ENCODE measurements around the gene KRT84. TPM values are rescaled to one million over a fixed set of nuclear protein-coding genes. Genes with fewer than 3 reads are reported as not detected.
"Not testable (repeated sequence)": the region's sequence is repeated elsewhere in the genome, so short reads cannot be mapped to it uniquely, and the experiment has no call there.

Gene KRT84
- total RNA-seq, 2 donors from 2014 or later = not detected

DNA sequence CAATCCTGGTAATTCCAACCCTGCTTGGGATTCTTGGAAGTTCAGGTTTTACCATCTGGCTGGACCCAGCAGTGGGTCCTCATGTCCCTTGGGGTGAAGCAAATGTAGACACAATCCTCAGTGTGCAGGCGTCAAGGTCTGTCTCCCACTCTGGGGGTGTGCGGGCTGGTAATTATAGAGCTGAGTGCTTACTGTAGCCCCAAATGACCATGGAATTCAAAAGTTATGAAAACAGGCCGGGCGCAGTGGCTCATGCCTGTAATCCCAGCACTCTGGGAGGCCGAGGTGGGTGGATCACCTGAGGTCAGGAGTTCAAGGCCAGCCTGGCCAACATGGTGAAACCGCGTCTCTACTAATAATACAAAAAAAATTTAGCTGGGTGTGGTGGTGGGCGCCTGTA is 40.4 kb downstream of the KRT84 start:
- DNase-seq (ENCODE audit: low spot score in 2 of 2) = not testable (repeated sequence)

DNA sequence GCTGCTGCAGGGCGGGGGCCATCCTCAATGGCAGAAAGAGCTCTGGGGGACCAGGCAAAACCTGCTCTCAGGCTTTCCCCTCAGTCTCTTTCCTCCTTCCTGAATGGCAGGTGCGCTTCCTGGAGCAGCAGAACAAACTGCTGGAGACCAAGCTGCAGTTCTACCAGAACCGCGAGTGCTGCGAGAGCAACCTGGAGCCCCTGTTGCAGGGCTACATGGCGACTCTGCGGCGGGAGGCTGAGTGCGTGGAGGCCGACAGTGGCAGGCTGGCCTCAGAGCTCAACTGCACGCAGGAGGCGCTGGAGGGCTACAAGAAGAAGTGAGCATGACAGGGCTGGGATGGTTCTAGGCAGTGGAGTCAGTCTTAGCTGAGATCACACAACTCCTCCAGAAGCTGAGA is 41.3 kb downstream of the KRT84 start:
- ATAC-seq (no peak), DNase-seq (ENCODE audit: low spot score in 2 of 2) (no peak)
- Mint-ChIP-seq H3K9me3 (no peaks in the 10 kb centered on the region), H3K36me3 (no peaks in the 10 kb centered on the region), H3K27ac (no peak overlapping the region)

More for the DNA sequence above, 40.4 kb downstream of the KRT84 start:
- not testable (repeated sequence) for H3K27ac Mint-ChIP-seq, H3K9me3 Mint-ChIP-seq, ATAC-seq, H3K36me3 Mint-ChIP-seq

DNA sequence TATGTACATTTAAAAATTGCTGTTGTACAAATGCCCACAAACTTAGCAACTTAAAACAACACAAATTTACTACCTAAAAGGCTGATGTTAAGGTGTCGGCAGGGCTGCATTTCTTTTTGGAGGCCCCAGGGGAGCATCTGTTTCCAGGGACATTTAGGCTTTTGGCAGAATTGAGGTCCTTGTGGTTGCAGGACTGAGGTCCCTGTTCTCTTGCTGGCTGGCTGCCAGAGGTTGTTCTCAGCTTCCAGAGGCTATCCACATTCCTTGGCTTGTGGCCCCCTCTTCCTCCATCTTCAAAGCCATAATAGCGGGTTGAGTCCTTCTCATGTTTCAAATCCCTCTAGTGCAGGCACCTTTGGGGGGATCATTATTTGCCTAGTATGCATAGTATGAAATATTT is 41.9 kb downstream of the KRT84 start:
- DNase-seq (ENCODE audit: low spot score in 2 of 2) (no peak), ATAC-seq (no peak)
- Mint-ChIP-seq H3K9me3 (no peaks in the 10 kb centered on the region), H3K36me3 (no peaks in the 10 kb centered on the region), H3K27ac (no peak overlapping the region)

GRCh38 chr12:52342781-52343490 is 42.5 kb downstream of the KRT84 start:
- no peak overlapping the region for H3K27ac Mint-ChIP-seq
- no peak for ATAC-seq
- DNase-seq (ENCODE audit: low spot score in 2 of 2) = no peak
- H3K36me3 Mint-ChIP-seq = no peaks in the 10 kb centered on the region
- H3K9me3 Mint-ChIP-seq = no peaks in the 10 kb centered on the region

DNA sequence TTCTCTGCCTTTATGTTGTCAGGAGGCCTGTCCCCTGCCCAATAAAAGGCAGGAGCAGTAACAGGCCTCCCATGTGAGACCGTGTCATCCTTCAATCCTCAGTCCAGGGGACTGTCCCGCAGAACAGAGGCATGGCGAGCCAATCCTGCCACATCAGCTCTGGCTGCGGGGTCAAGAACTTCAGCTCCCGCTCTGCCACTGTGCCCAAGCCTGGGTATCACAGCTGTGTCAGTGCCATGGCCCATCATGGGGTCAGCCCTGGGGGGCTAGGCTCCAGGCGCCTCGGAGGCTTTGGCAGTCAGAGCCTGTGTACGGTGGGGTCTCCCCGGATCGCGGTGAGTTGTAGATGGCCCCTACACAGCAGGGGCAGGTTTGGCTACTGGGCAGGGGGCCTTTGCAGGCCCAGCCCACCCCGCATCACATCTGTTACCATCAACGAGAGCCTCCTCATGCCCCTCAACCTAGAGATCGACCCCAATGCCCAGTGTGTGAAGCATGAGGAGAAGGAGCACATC is 44.3 kb downstream of the KRT84 start:
- H3K9me3 Mint-ChIP-seq = peaks cover 5% of the 10 kb centered on the region in 2 donors
- ATAC-seq = no peak

DNA sequence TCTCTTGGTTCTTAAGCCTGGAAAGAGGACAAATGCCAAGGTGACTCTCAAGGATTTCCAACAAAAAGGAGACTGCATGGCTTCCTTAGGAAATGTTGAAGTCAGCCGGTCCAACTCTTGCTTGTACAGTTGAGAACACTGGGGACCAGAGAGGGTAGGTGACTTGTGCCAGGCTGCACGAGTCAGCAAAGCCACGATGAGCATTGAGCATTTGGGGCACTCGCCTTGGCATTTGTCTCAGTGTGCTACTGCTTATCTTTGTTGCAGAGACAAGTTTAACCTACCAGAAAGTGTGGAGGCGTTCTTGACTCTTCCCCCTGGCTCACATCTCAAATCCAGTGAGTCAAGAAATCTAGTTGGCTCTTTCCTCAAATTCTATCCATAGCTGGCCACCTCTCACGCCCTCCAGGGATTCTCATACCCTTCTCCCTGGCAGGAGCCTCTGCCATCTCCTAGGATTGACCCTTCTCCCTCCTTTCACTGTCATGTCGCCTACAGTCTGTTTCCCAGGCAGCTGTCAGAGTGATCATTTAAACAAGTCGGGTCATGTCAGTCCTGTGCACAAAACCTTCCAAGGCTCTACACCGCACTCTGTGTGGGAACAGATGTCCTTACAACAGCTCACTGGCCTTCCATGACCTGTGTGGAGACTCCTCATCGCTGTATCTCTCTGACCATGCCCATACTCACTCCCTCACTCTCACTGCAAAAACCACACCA is 47.1 kb downstream of the KRT84 start:
- H3K9me3 Mint-ChIP-seq = peaks cover 5% of the 10 kb centered on the region in 2 donors
- peak overlapping the region in 1 of 2 donors; percentile 10 for H3K27ac Mint-ChIP-seq
- DNase-seq (ENCODE audit: low spot score in 2 of 2) (no peak), ATAC-seq (no peak)
- no peaks in the 10 kb centered on the region for H3K36me3 Mint-ChIP-seq

More for the DNA sequence above, 44.3 kb downstream of the KRT84 start:
- no peak overlapping the region for H3K27ac Mint-ChIP-seq
- no peak for DNase-seq (ENCODE audit: low spot score in 2 of 2)
- H3K36me3 Mint-ChIP-seq = no peaks in the 10 kb centered on the region

- no peak for ATAC-seq
- no peaks in the 10 kb centered on the region for H3K36me3 Mint-ChIP-seq
- no peak overlapping the region for H3K27ac Mint-ChIP-seq
- DNase-seq (ENCODE audit: low spot score in 2 of 2) = no peak
- peaks cover 5% of the 10 kb centered on the region in 2 donors for H3K9me3 Mint-ChIP-seq
These were observed 48.4 kb downstream of the KRT84 start for GRCh38 chr12:52337054-52337453.

- peaks cover 5% of the 10 kb centered on the region in 2 donors for H3K9me3 Mint-ChIP-seq
- H3K27ac Mint-ChIP-seq = no peak overlapping the region
- DNase-seq (ENCODE audit: low spot score in 2 of 2) = no peak
- no peaks in the 10 kb centered on the region for H3K36me3 Mint-ChIP-seq
- no peak for ATAC-seq
These were observed 48.8 kb downstream of the KRT84 start for GRCh38 chr12:52336641-52337040.

DNA sequence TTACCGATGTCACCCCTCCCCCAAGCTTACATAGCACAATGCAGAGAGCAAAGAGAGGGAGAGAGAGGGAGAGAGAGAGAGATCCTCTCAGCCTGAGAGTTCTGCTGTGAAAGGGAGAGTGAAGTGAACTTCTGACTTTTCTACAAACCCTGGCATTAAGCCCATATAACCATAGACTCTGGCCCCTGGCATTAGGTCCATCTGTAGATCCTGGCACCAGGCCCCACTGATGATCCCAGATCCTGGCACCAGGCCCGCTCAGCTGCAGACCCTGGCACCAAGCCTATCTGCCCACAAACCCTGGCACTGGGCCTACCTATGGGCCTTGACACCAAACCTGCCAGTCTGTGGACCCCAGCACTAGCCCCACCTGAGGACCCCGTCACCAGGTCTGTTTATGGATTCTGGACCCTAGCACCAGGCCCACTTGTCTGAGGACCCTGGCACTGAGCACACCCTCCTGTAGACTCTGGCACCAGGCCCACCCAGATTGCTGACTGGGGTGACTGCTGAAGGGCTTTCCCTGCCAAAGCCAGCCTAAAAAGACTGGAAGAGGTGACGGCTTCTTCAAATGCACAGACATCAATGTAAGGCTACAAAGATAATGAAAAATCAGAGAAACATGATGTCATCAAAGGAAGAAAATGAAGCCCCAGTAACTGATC is 49.7 kb downstream of the KRT84 start:
- Mint-ChIP-seq H3K27ac (no peak overlapping the region), H3K9me3 (peaks cover 5% of the 10 kb centered on the region in 2 donors), H3K36me3 (no peaks in the 10 kb centered on the region)
- DNase-seq (ENCODE audit: low spot score in 2 of 2) (no peak), ATAC-seq (no peak)

- Mint-ChIP-seq H3K9me3 (peaks cover 5% of the 10 kb centered on the region in 2 donors), H3K36me3 (no peaks in the 10 kb centered on the region), H3K27ac (no peak overlapping the region)
- no peak for ATAC-seq
- no peak for DNase-seq (ENCODE audit: low spot score in 2 of 2)
These were observed 51.3 kb downstream of the KRT84 start for GRCh38 chr12:52334185-52334584.

DNA sequence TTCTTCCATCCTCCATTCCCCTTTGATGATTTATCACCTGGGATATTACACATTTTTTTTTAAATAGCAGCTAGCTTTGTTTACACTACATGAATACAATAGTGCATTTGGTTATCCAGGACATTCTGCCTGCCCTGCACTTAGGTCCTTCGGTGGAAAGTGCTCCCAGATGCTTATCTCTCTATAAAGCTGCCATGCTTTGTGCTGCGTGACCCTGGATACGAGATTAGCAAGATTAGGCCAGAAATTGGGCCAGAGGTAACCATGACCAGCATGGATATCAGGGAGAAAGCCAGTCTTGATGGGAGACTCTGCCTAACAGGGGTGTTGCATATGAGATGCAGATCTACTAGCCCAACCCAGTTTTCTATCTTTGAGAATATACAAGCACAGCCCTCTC is 52.1 kb downstream of the KRT84 start:
- DNase-seq (ENCODE audit: low spot score in 2 of 2) (no peak), ATAC-seq (no peak)
- no peak overlapping the region for H3K27ac Mint-ChIP-seq

GRCh38 chr12:52332381-52332780 is 53.1 kb downstream of the KRT84 start:
- Mint-ChIP-seq H3K27ac (no peak overlapping the region), H3K36me3 (no peaks in the 10 kb centered on the region), H3K9me3 (peaks cover 5% of the 10 kb centered on the region in 2 donors)
- DNase-seq (ENCODE audit: low spot score in 2 of 2) (no peak), ATAC-seq (no peak)

More for the DNA sequence above, 52.1 kb downstream of the KRT84 start:
- Mint-ChIP-seq H3K36me3 (no peaks in the 10 kb centered on the region), H3K9me3 (peaks cover 5% of the 10 kb centered on the region in 2 donors)

- Mint-ChIP-seq H3K27ac (no peak overlapping the region), H3K36me3 (no peaks in the 10 kb centered on the region), H3K9me3 (peaks cover 5% of the 10 kb centered on the region in 2 donors)
- ATAC-seq = no peak
- no peak for DNase-seq (ENCODE audit: low spot score in 2 of 2)
These were observed 53.6 kb downstream of the KRT84 start for GRCh38 chr12:52331833-52332232.

- no peak overlapping the region for H3K27ac Mint-ChIP-seq
- H3K9me3 Mint-ChIP-seq = no peaks in the 10 kb centered on the region
- ATAC-seq (no peak), DNase-seq (ENCODE audit: low spot score in 2 of 2) (no peak)
- H3K36me3 Mint-ChIP-seq = no peaks in the 10 kb centered on the region
These were observed 54.4 kb downstream of the KRT84 start for GRCh38 chr12:52331039-52331438.

DNA sequence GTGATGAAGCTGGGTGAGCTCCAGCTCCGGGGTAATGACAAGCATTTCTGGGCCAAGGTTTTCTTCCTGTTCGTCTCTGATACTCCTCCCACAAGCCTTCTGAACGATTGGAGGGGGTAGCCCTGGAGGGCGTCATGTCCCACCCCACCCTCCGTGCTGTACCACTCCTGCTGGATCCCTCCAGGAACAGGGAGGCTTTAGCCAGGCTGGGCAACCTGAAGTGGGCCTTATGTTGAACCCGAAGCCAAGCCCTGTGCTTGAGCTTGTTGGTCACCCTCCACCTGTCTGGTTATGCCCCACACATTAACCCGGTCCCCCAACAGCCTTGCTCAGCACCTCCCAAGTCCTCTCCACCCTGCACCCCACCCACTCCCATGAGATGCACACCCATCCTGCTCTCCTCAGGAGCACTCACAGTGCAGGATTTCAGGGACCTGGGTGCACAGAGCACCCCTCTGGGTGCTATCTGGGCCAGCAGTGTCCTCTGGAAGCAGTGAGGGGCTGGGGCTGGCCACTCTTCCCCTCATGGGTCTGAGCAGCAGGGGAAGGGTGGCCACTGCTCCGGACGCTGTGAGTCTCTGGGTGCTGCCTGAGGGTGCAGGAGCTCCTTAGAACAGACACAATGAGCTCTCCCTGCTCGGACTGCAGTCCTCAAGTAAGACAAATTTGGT is 57.5 kb downstream of the KRT84 start:
- ATAC-seq (peak in 1 of 2 donors; percentile 4), DNase-seq (ENCODE audit: low spot score in 2 of 2) (no peak)
- no peaks in the 10 kb centered on the region for H3K36me3 Mint-ChIP-seq
- no peaks in the 10 kb centered on the region for H3K9me3 Mint-ChIP-seq
- H3K27ac Mint-ChIP-seq = peak overlapping the region in 1 of 2 donors; percentile 31

Measured in activated naive CD4-positive, alpha-beta T cell treated with anti-CD3 and anti-CD28 coated beads, Interleukin-2, amount 50 U/mL, for 72 hours (primary cell).